Measurements from ENCODE around the gene DMPK. TPM values are rescaled to one million over a fixed set of nuclear protein-coding genes. Genes with fewer than 3 reads are reported as not detected.

The DMPK gene
- total RNA-seq, 5 donors from 2014 or later (not counting 1 experiment from before 2014, with no cell fraction given), result 31.4 to 46.4 (median 36.9) TPM

GRCh38 chr19:45763691-45764294 lies 18.5 kb downstream of the DMPK start:
- WGBS (ENCODE audit: insufficient coverage), result 78% methylated on average over 14 of the region's 27 CpGs
- Mint-ChIP-seq H3K9me3 (no peaks in the 10 kb centered on the region), H3K4me1 (peaks cover 0 to 3% (median 1%) of the 10 kb centered on the region in 3 donors), H3K36me3 (no peaks in the 10 kb centered on the region), H3K27ac (no peak overlapping the region), H3K4me3 (no peak overlapping the region), H3K27me3 (peaks cover 8 to 23% of the 10 kb centered on the region in 2 donors)
- Histone ChIP-seq H3K9me3 (no peaks in the 10 kb centered on the region), H3K4me1 (ENCODE audit: control insufficient read depth in 1 of 2, extremely low read depth in 1 of 2, insufficient read depth in 2 of 2, low read length in 2 of 2) (peaks cover 0 to 12% of the 10 kb centered on the region in 2 experiments), H3K27me3 (replicated peaks in 1 of 2; ENCODE audit: control insufficient read depth in 2 of 2, extremely low read depth in 1 of 2, insufficient read depth in 2 of 2, low read length in 1 of 2) (peaks cover under 1 to 81% of the 10 kb centered on the region in 2 experiments), H3K36me3 (ENCODE audit: control insufficient read depth in 2 of 2, extremely low read depth in 1 of 2, insufficient read depth in 1 of 2, low read length in 1 of 2) (no peaks in the 10 kb centered on the region), H3K27ac (ENCODE audit: low read length) (no peak overlapping the region), H3K4me3 (ENCODE audit: control insufficient read depth in 1 of 2, extremely low read depth in 1 of 2, low read length in 1 of 2) (no peak overlapping the region)
- no peak for DNase-seq
- ATAC-seq (replicated peaks in 1 of 4), result no peak
- POLR2A ChIA-PET, result interaction anchor here in 1 of 2 donors (0.6 kb wide), 1 partner anchor 344 kb away, joined by 3 read pairs; no protein-coding TSS in a partner anchor
- CTCF ChIA-PET, result interaction anchor here in 1 of 2 donors (0.6 kb wide), 1 partner anchor 180 kb away, joined by 3 read pairs; no protein-coding TSS in a partner anchor

- Mint-ChIP-seq H3K27ac (no peak overlapping the region), H3K9me3 (no peaks in the 10 kb centered on the region), H3K27me3 (peaks cover 8 to 23% of the 10 kb centered on the region in 2 donors), H3K4me3 (no peak overlapping the region), H3K36me3 (no peaks in the 10 kb centered on the region), H3K4me1 (peaks cover 0 to 2% (median 1%) of the 10 kb centered on the region in 3 donors)
- Histone ChIP-seq H3K9me3 (no peaks in the 10 kb centered on the region), H3K27me3 (replicated peaks in 1 of 2; ENCODE audit: control insufficient read depth in 2 of 2, extremely low read depth in 1 of 2, insufficient read depth in 2 of 2, low read length in 1 of 2) (peaks cover 2 to 80% of the 10 kb centered on the region in 2 experiments), H3K4me3 (ENCODE audit: control insufficient read depth in 1 of 2, extremely low read depth in 1 of 2, low read length in 1 of 2) (no peak overlapping the region), H3K4me1 (ENCODE audit: control insufficient read depth in 1 of 2, extremely low read depth in 1 of 2, insufficient read depth in 2 of 2, low read length in 2 of 2) (peaks cover 0 to 9% of the 10 kb centered on the region in 2 experiments), H3K27ac (ENCODE audit: low read length) (no peak overlapping the region), H3K36me3 (ENCODE audit: control insufficient read depth in 2 of 2, extremely low read depth in 1 of 2, insufficient read depth in 1 of 2, low read length in 1 of 2) (no peaks in the 10 kb centered on the region)
- ChIA-PET CTCF (no interaction called here), POLR2A (interaction anchor here in 1 of 2 donors (0.6 kb wide), 1 partner anchor 343 kb away, joined by 3 read pairs; no protein-coding TSS in a partner anchor)
- ATAC-seq (replicated peaks in 1 of 4) (no peak), DNase-seq (no peak)
- WGBS (ENCODE audit: insufficient coverage), result 83% methylated on average over 12 of the region's 15 CpGs
Observed at GRCh38 chr19:45762870-45763631, 19.2 kb downstream of the DMPK start.

- Histone ChIP-seq H3K9me3 (no peaks in the 10 kb centered on the region), H3K4me1 (ENCODE audit: control insufficient read depth in 1 of 2, extremely low read depth in 1 of 2, insufficient read depth in 2 of 2, low read length in 2 of 2) (no peaks in the 10 kb centered on the region), H3K27ac (ENCODE audit: low read length) (no peak overlapping the region), H3K36me3 (ENCODE audit: control insufficient read depth in 2 of 2, extremely low read depth in 1 of 2, insufficient read depth in 1 of 2, low read length in 1 of 2) (no peaks in the 10 kb centered on the region), H3K4me3 (ENCODE audit: control insufficient read depth in 1 of 2, extremely low read depth in 1 of 2, low read length in 1 of 2) (no peak overlapping the region), H3K27me3 (replicated peaks in 1 of 2; ENCODE audit: control insufficient read depth in 2 of 2, extremely low read depth in 1 of 2, insufficient read depth in 2 of 2, low read length in 1 of 2) (peaks cover 2 to 70% of the 10 kb centered on the region in 2 experiments)
- ChIA-PET CTCF (no interaction called here), POLR2A (no interaction called here)
- H3K36me3 Mint-ChIP-seq, result no peaks in the 10 kb centered on the region
- ATAC-seq (replicated peaks in 1 of 4) (no peak), DNase-seq (no peak)
- H3K27ac Mint-ChIP-seq, result no peak overlapping the region
- 75% methylated on average over 12 of the region's 17 CpGs for WGBS (ENCODE audit: insufficient coverage)
- H3K9me3 Mint-ChIP-seq, result no peaks in the 10 kb centered on the region
- H3K4me1 Mint-ChIP-seq, result no peaks in the 10 kb centered on the region
- H3K27me3 Mint-ChIP-seq, result peaks cover 8 to 21% of the 10 kb centered on the region in 2 donors
- no peak overlapping the region for H3K4me3 Mint-ChIP-seq
Observed at GRCh38 chr19:45761714-45762113, 20.6 kb downstream of the DMPK start.

GRCh38 chr19:45758921-45759320 lies 23.4 kb downstream of the DMPK start:
- no peaks in the 10 kb centered on the region for H3K36me3 ChIP-seq (ENCODE audit: control insufficient read depth in 2 of 2, extremely low read depth in 1 of 2, insufficient read depth in 1 of 2, low read length in 1 of 2)
- Mint-ChIP-seq H3K27ac (no peak overlapping the region), H3K36me3 (no peaks in the 10 kb centered on the region), H3K9me3 (no peaks in the 10 kb centered on the region), H3K4me3 (no peak overlapping the region), H3K4me1 (no peaks in the 10 kb centered on the region), H3K27me3 (peaks cover 0 to 11% of the 10 kb centered on the region in 2 donors)
- H3K9me3 ChIP-seq, result no peaks in the 10 kb centered on the region
- CTCF ChIA-PET, result no interaction called here
- H3K27me3 ChIP-seq (replicated peaks in 1 of 2; ENCODE audit: control insufficient read depth in 2 of 2, extremely low read depth in 1 of 2, insufficient read depth in 2 of 2, low read length in 1 of 2), result peaks cover 2 to 42% of the 10 kb centered on the region in 2 experiments
- no peak overlapping the region for H3K27ac ChIP-seq (ENCODE audit: low read length)
- POLR2A ChIA-PET, result no interaction called here
- 79% methylated on average over 8 of the region's 9 CpGs for WGBS (ENCODE audit: insufficient coverage)
- no peaks in the 10 kb centered on the region for H3K4me1 ChIP-seq (ENCODE audit: control insufficient read depth in 1 of 2, extremely low read depth in 1 of 2, insufficient read depth in 2 of 2, low read length in 2 of 2)
- ATAC-seq (replicated peaks in 1 of 4) (no peak), DNase-seq (no peak)
- no peak overlapping the region for H3K4me3 ChIP-seq (ENCODE audit: control insufficient read depth in 1 of 2, extremely low read depth in 1 of 2, low read length in 1 of 2)

GRCh38 chr19:45757695-45758094 lies 24.6 kb downstream of the DMPK start:
- Mint-ChIP-seq H3K4me1 (no peaks in the 10 kb centered on the region), H3K9me3 (no peaks in the 10 kb centered on the region), H3K4me3 (no peak overlapping the region), H3K27ac (no peak overlapping the region), H3K36me3 (no peaks in the 10 kb centered on the region), H3K27me3 (peaks cover 0 to 11% of the 10 kb centered on the region in 2 donors)
- H3K4me1 ChIP-seq (ENCODE audit: control insufficient read depth in 1 of 2, extremely low read depth in 1 of 2, insufficient read depth in 2 of 2, low read length in 2 of 2), result no peaks in the 10 kb centered on the region
- H3K9me3 ChIP-seq, result no peaks in the 10 kb centered on the region
- ATAC-seq (replicated peaks in 1 of 4) (no peak), DNase-seq (no peak)
- ChIA-PET POLR2A (no interaction called here), CTCF (no interaction called here)
- H3K4me3 ChIP-seq (ENCODE audit: control insufficient read depth in 1 of 2, extremely low read depth in 1 of 2, low read length in 1 of 2), result no peak overlapping the region
- no peaks in the 10 kb centered on the region for H3K36me3 ChIP-seq (ENCODE audit: control insufficient read depth in 2 of 2, extremely low read depth in 1 of 2, insufficient read depth in 1 of 2, low read length in 1 of 2)
- peaks cover 2 to 30% of the 10 kb centered on the region in 2 experiments for H3K27me3 ChIP-seq (replicated peaks in 1 of 2; ENCODE audit: control insufficient read depth in 2 of 2, extremely low read depth in 1 of 2, insufficient read depth in 2 of 2, low read length in 1 of 2)
- H3K27ac ChIP-seq (ENCODE audit: low read length), result no peak overlapping the region
- WGBS (ENCODE audit: insufficient coverage), result 80% methylated on average over 8 of the region's 9 CpGs

- Histone ChIP-seq H3K36me3 (ENCODE audit: control insufficient read depth in 2 of 2, extremely low read depth in 1 of 2, insufficient read depth in 1 of 2, low read length in 1 of 2) (no peaks in the 10 kb centered on the region), H3K9me3 (no peaks in the 10 kb centered on the region), H3K27ac (ENCODE audit: low read length) (no peak overlapping the region), H3K4me3 (ENCODE audit: control insufficient read depth in 1 of 2, extremely low read depth in 1 of 2, low read length in 1 of 2) (no peak overlapping the region), H3K27me3 (replicated peaks in 1 of 2; ENCODE audit: control insufficient read depth in 2 of 2, extremely low read depth in 1 of 2, insufficient read depth in 2 of 2, low read length in 1 of 2) (peaks cover 2 to 8% of the 10 kb centered on the region in 2 experiments), H3K4me1 (ENCODE audit: control insufficient read depth in 1 of 2, extremely low read depth in 1 of 2, insufficient read depth in 2 of 2, low read length in 2 of 2) (no peaks in the 10 kb centered on the region)
- Mint-ChIP-seq H3K27ac (no peak overlapping the region), H3K4me1 (no peaks in the 10 kb centered on the region), H3K27me3 (peaks cover 0 to 9% of the 10 kb centered on the region in 2 donors), H3K9me3 (no peaks in the 10 kb centered on the region), H3K4me3 (no peak overlapping the region), H3K36me3 (no peaks in the 10 kb centered on the region)
- ChIA-PET POLR2A (no interaction called here), CTCF (interaction anchor here in 1 of 2 donors (1.3 kb wide), 1 partner anchor 16 kb away, joined by 4 read pairs; no protein-coding TSS in a partner anchor)
- ATAC-seq (replicated peaks in 1 of 4), result no peak
- WGBS (ENCODE audit: insufficient coverage), result 94% methylated on average over 8 of the region's 8 CpGs
- no peak for DNase-seq
Observed at GRCh38 chr19:45754323-45754722, 28.0 kb downstream of the DMPK start.

All from T-cell (primary cell).